RKO (cell line): ENCODE results near the gene SOX5.
A peak's percentile ranks its signal among the peaks of the same experiment; 100 is the strongest.
"Not testable (repeated sequence)": the region's sequence is repeated elsewhere in the genome, so short reads cannot be mapped to it uniquely, and the experiment has no call there.

ENCODE experiments used
- DNase-seq: peaks from one replicate; pipeline ENCODE4 v3.0.0-alpha.2; 2016; ENCODE audit warnings: low spot score

Gene SOX5

DNA sequence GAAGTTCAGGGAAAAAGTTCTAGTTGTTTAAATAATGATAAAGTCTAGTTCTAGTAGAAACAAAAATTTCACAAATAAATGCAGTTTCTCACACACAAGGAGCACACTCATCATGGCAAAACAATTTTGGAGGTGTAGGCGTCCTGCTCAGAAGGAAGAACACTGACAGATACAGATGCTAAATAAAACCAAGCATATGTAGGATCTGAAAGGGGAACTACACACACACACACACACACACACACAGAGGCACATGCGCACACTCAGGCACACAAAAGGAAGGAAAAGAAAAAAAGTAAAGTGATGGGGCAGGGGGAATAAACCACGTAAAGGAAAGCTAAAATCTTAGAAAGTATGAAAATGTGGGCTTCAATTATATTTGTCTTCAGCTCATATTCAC lies 117.7 kb downstream of the SOX5 start:
- DNase-seq = no peak

DNA sequence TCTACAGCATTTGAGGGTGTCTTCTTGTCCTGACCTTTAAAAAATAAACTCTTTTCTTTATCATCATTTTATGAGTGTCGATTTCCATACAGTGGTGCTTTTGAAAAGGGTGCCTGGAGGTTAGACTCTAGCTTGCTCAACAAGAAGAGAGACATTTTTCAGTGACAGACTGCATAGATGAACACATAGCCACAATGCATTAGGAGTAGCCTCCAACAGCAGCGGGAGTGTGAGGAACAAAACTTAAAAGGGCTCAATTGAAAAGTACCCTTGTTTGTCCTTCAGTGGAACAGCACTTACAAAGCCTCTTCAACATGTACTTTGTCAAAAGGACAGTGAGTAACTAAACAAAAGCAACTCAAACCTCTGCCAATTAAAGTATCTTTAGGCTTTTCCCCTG lies 119.3 kb downstream of the SOX5 start:
- no peak for DNase-seq

DNA sequence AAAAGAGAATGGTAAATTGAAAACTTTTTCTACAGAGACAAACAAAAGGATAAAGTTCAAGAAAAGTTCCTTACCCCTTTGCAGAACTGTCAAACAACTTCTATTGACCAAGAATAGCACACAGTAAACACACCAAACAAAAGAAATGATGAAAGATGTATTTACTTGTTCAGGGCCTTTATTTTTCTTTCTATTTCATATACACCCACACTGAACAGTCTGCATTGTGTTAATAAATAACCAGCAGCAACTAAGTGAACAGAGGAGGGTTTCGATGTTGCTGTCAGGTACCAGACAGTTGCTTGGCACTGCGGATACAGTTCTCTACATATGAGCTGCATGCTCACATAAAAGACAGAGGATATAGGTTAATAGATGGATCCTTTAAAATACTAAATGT lies 122.1 kb downstream of the SOX5 start:
- DNase-seq = no peak

DNA sequence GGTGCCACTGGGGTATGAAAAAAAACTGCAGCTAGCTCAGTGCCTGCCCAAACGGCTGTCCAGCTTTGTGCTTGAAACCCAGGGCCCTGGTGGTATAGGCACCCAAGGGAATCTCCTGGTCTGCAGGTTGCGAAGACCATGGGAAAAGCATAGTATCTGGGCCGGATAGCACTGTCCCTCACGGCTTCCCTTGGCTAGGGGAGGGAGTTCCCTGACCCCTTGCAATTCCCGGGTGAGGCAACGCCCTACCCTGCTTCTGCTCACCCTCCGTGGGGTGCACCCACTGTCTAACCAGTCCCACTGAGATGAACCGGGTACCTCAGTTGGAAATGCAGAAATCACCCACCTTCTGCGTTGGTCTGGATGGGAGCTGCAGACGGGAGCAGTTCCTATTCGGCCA lies 124.3 kb downstream of the SOX5 start:
- DNase-seq = not testable (repeated sequence)

- DNase-seq = no peak
Measured at GRCh38 chr12:23824358-23824757, 125.1 kb downstream of the SOX5 start.

DNA sequence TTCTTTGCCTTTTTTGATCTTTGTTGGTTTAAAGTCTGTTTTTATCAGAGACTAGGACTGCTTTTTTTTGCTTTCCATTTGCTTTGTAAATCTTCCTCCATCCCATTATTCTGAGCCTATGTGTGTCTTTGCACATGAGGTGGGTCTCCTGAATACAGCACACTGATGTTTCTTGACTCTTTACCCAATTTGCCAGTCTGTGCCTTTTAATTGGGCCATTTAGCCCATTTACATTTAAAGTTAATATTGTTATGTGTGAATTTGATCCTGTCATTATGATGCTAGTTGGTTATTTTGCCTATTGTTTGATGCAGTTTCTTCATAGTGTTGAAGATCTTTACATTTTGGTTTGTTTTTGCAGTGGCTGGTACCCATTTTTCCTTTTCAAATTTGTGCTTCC lies 126.6 kb downstream of the SOX5 start:
- not testable (repeated sequence) for DNase-seq

- DNase-seq = no peak
Measured at GRCh38 chr12:23817345-23817744, 132.1 kb downstream of the SOX5 start.

GRCh38 chr12:23816394-23816851 lies 133.0 kb downstream of the SOX5 start:
- peak; percentile 5 for DNase-seq

DNA sequence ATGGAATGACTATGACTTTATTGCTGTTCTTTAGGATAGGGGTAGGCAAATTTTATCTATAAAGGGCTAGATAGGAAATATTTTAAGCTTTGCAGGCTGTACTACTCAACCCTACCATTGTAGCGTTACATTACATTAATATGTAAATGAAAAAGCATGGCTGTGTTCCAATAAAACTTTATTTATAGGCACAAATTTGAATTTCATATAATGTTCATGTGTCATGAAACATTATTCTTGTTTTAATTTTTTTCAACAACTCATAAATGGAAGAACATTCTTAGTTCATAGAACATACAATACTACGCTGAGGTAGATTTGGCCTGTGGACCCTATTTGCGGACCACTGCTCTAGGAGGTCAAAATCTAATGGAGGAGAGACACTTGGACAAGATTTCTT lies 133.7 kb downstream of the SOX5 start:
- no peak for DNase-seq

- DNase-seq = no peak
Measured at GRCh38 chr12:23813206-23813605, 136.3 kb downstream of the SOX5 start.

DNA sequence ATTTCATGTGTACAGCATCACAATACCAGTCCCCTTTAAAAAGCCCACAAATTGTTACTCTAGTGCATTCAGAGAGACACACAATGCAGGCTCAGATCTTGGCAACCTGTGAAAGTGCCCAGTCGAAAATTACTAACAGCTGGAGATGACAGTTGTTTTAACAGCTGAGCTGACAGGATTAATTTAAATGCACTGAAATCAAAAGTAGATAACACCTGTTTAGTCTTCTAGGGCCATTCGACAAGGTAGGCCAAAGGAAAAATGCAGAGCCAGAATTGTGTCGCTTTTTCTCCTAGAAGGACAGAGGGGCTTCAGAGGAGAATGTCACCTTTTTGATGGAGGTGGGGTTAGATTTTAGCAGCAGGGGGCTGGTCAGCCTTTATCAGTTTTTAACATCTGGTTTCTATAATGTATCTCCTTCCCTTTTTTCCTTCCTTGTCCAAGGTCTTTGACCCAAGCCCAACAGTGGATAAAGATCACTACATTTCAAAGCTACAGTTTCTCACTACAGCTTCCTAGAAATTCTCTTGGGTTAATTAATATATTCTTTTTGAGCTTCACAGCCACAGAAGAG lies 139.1 kb downstream of the SOX5 start:
- DNase-seq = no peak

- no peak for DNase-seq
Measured at GRCh38 chr12:23803540-23803939, 145.9 kb downstream of the SOX5 start.

- DNase-seq = no peak
Measured at GRCh38 chr12:23795494-23795893, 154.0 kb downstream of the SOX5 start.

DNA sequence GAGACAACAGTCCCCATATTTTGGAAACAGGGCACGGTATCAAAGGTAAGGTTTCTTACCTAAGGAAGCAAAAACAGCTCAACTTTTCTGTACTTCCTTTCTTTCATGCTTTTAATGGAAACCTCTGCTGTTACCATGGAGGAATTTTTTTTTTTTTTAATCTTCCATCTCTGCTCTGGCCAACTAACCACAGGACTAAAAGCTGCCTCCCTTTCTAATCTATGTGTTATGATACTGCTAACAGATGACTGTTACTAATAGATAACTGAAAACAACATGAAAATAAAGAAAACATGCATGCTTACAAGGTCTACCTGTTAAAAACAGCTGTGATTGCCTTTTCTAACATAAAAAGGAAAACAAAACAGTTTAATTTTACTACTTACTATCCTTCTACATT lies 168.4 kb downstream of the SOX5 start:
- DNase-seq = no peak

DNA sequence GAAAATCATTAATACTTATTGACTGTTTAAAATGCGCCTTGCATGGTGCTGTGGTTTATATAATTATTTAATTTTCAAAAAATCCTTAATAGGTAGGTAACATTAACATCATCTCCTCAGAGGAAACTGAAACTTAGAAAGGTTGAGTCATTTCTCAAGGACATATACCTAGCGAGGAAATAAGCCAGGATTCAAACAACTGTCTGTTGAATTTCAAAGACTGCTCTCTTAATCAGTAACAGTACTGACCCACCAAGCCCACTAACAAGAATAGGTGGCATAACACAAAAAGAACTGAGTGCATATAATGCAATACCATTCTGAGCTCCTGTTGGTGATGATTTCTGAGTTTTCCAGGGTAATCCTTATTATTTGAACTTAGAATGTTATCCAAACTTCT lies 174.3 kb downstream of the SOX5 start:
- no peak for DNase-seq

- DNase-seq = no peak
Measured at GRCh38 chr12:23771240-23771949, 178.1 kb downstream of the SOX5 start.

GRCh38 chr12:23770202-23770938 lies 179.1 kb downstream of the SOX5 start:
- DNase-seq = no peak

- no peak for DNase-seq
Measured at GRCh38 chr12:23767834-23768233, 181.6 kb downstream of the SOX5 start.

DNA sequence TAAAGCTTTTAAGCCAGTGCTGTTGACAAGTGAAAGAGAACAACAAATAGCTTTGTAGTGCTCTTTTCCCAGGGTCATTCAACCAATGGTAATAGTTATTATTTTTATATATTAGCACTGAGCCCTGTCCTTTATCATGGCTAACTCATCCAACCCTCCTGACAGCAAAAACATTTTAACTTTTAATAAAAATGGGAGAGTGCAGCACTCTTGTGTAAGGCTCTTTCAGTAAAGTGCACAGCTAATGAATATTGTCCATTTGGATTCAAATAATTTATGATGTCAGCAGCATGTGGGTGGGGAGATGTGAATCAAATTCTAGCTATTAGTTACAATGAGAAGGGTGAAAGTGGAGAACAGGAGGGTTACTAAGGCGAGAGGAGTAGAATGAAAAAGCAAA lies 185.7 kb downstream of the SOX5 start:
- DNase-seq = no peak

GRCh38 chr12:23760495-23760894 lies 189.0 kb downstream of the SOX5 start:
- no peak for DNase-seq

DNA sequence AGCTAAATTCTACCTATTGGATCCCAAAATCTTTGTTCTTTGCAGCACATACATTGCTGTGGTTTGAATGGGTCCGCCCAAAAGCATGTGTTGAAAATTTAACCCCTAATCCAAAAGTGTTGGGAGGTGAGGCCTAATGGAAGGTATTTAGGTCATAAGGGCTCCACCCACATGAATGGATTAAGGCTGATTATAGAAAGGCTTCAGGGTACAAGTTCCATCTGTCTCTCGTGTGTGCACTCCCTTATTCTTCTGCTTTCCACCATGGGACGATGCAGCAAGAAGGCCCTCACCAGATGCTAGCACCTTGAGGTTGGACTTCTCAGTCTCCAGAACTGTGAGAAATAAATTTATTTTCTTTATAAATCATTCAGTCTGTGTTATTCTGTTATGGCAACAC lies 190.9 kb downstream of the SOX5 start:
- DNase-seq = no peak

DNA sequence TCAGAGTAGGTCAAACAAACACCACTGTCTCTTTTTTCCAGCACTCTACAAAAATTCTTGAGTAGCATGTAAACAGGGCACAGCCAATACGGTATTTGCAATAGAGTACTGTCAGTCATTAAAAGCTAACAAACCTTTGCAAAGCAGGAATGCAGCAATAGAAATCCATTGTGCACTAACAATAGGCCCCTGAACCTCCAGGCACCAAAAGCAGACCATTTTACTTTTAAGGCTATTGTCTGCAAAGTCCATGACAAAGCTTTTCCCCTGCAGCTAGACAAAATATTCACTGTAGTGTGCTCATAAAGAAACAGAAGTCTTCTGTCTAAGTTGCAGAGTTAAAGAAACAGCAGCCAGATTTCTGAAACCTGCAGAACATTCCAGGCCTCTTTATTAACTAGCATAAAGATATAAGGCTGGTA lies 191.9 kb downstream of the SOX5 start:
- no peak for DNase-seq

DNA sequence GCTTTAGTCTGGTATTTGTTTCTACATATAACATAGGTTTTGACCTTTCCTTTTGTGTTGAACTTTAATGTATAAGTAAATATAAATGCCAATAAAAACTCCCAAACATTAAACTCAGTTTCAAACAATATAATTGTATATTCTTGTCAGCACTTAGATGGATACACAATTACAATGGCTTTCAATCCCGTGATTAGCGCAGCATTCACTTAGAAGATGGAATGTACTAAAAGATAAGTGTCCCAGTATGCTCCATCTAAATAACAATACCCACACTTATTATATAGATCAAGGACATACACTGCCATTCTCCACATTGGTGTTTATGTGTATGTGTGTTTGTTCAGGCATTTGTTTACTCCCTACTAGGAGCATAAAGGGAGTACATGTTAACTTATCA lies 193.1 kb downstream of the SOX5 start:
- DNase-seq = no peak
